Activated T-cell treated with anti-CD3 and anti-CD28 coated beads, Interleukin-2, amount 50 U/mL, for 72 hours (primary cell): ENCODE measurements around the gene CUL3. TPM values are rescaled to one million over a fixed set of nuclear protein-coding genes. Genes with fewer than 3 reads are reported as not detected.
"Not testable (repeated sequence)": the region's sequence is repeated elsewhere in the genome, so short reads cannot be mapped to it uniquely, and the experiment has no call there.

ENCODE experiments used
- ATAC-seq, 2 donors: fragments of 150-1000 bp; cut with Tn5 transposase; replicated peaks in 1 of 2; 2 replicates each; pipeline ENCODE4 v1.10.0; 2021; ENCODE audit warnings: moderate library complexity in 2 of 2, mild to moderate bottlenecking in 1 of 2
- DNase-seq, 2 donors: peaks; one replicate each; pipeline ENCODE4 v3.0.0; 2021 to 2022; ENCODE audit warnings: mixed read lengths in 1 of 2
- H3K27ac Mint-ChIP-seq: one replicate; pipeline ENCODE4 v1.8.0; 2022; ENCODE audit warnings: mild to moderate bottlenecking, moderate library complexity, mixed read lengths
- H3K27me3 Mint-ChIP-seq: one replicate; pipeline ENCODE4 v1.8.0; 2022; ENCODE audit warnings: low read depth, mixed read lengths
- H3K36me3 Mint-ChIP-seq, 2 donors: one replicate each; pipeline ENCODE4 v1.8.0; 2022; ENCODE audit warnings: mixed read lengths in 2 of 2, mild to moderate bottlenecking in 1 of 2; ENCODE audit not compliant: insufficient read depth in 2 of 2
- H3K4me1 Mint-ChIP-seq: one replicate; pipeline ENCODE4 v1.8.0; 2022; ENCODE audit warnings: low read depth, mixed read lengths
- H3K4me3 Mint-ChIP-seq, 2 donors: one replicate each; pipeline ENCODE4 v1.8.0; 2022; ENCODE audit warnings: mild to moderate bottlenecking in 2 of 2, mixed read lengths in 2 of 2, moderate library complexity in 2 of 2
- H3K9me3 Mint-ChIP-seq, 2 donors: one replicate each; pipeline ENCODE4 v1.8.0; 2022; ENCODE audit warnings: mixed read lengths in 2 of 2
- total RNA-seq, 2 donors: library from RNA; stranded (reverse); gene quantifications; one replicate each; pipeline ENCODE4 v1.2.3, GENCODE V29; 2022

The CUL3 gene
- 10 to 100 TPM; 61.4 to 68.5 TPM for total RNA-seq

- no peaks in the 10 kb centered on the region for H3K27me3 Mint-ChIP-seq
- peaks cover 6 to 10% of the 10 kb centered on the region in 2 donors for H3K36me3 Mint-ChIP-seq
- peak; percentile 85 to 86 for ATAC-seq
- H3K9me3 Mint-ChIP-seq, result no peaks in the 10 kb centered on the region
- H3K27ac Mint-ChIP-seq, result peak within 1 kb of the TSS; percentile 94
- DNase-seq, result peak; percentile 98 to 99
- H3K4me1 Mint-ChIP-seq, result peaks cover 37% of the 10 kb centered on the region
- H3K4me3 Mint-ChIP-seq, result peak within 1 kb of the TSS; percentile 98 to 99
Observed at GRCh38 chr2:224585211-224586088, at the start of gene CUL3. CUL3 (minus strand) TSS chr2:224585363; CDS start chr2:224585009, 354 bp downstream.

- ATAC-seq, result no peak
- H3K4me1 Mint-ChIP-seq, result no peaks in the 10 kb centered on the region
Observed at GRCh38 chr2:224630659-224631550, 45.7 kb upstream of the CUL3 start.

GRCh38 chr2:224628416-224628815 is 43.3 kb upstream of the CUL3 start:
- Mint-ChIP-seq H3K9me3 (no peaks in the 10 kb centered on the region), H3K27me3 (no peaks in the 10 kb centered on the region), H3K4me3 (no peak overlapping the region), H3K4me1 (no peaks in the 10 kb centered on the region), H3K27ac (no peak overlapping the region), H3K36me3 (no peaks in the 10 kb centered on the region)
- ATAC-seq (no peak), DNase-seq (no peak)

More at GRCh38 chr2:224630659-224631550, 45.7 kb upstream of the CUL3 start:
- no peaks in the 10 kb centered on the region for H3K27me3 Mint-ChIP-seq
- no peaks in the 10 kb centered on the region for H3K9me3 Mint-ChIP-seq
- no peaks in the 10 kb centered on the region for H3K36me3 Mint-ChIP-seq
- H3K27ac Mint-ChIP-seq, result no peak overlapping the region
- no peak for DNase-seq
- H3K4me3 Mint-ChIP-seq, result no peak overlapping the region

GRCh38 chr2:224626735-224627134 is 41.6 kb upstream of the CUL3 start:
- Mint-ChIP-seq H3K4me1 (no peaks in the 10 kb centered on the region), H3K9me3 (no peaks in the 10 kb centered on the region), H3K4me3 (no peak overlapping the region), H3K27me3 (no peaks in the 10 kb centered on the region), H3K27ac (no peak overlapping the region), H3K36me3 (no peaks in the 10 kb centered on the region)
- ATAC-seq (no peak), DNase-seq (no peak)

GRCh38 chr2:224613543-224614286 is 28.6 kb upstream of the CUL3 start:
- H3K27me3 Mint-ChIP-seq, result peaks cover 4% of the 10 kb centered on the region
- DNase-seq, result no peak
- no peaks in the 10 kb centered on the region for H3K4me1 Mint-ChIP-seq
- peaks cover 0 to 1% of the 10 kb centered on the region in 2 donors for H3K9me3 Mint-ChIP-seq
- no peak overlapping the region for H3K4me3 Mint-ChIP-seq
- ATAC-seq, result no peak
- H3K27ac Mint-ChIP-seq, result no peak overlapping the region
- no peaks in the 10 kb centered on the region for H3K36me3 Mint-ChIP-seq

- no peaks in the 10 kb centered on the region for H3K4me1 Mint-ChIP-seq
- H3K36me3 Mint-ChIP-seq, result no peaks in the 10 kb centered on the region
- H3K9me3 Mint-ChIP-seq, result no peaks in the 10 kb centered on the region
- no peak overlapping the region for H3K4me3 Mint-ChIP-seq
- no peak for DNase-seq
- peaks cover 4% of the 10 kb centered on the region for H3K27me3 Mint-ChIP-seq
- ATAC-seq, result no peak
- H3K27ac Mint-ChIP-seq, result no peak overlapping the region
Observed at GRCh38 chr2:224612578-224612977, 27.4 kb upstream of the CUL3 start.

GRCh38 chr2:224611938-224612337 is 26.8 kb upstream of the CUL3 start:
- no peak overlapping the region for H3K4me3 Mint-ChIP-seq
- H3K4me1 Mint-ChIP-seq, result no peaks in the 10 kb centered on the region
- ATAC-seq (no peak), DNase-seq (no peak)
- no peaks in the 10 kb centered on the region for H3K9me3 Mint-ChIP-seq
- peaks cover 4% of the 10 kb centered on the region for H3K27me3 Mint-ChIP-seq
- no peak overlapping the region for H3K27ac Mint-ChIP-seq
- no peaks in the 10 kb centered on the region for H3K36me3 Mint-ChIP-seq

- H3K36me3 Mint-ChIP-seq, result peaks cover 0 to under 1% of the 10 kb centered on the region in 2 donors
- DNase-seq (no peak), ATAC-seq (no peak)
- no peaks in the 10 kb centered on the region for H3K9me3 Mint-ChIP-seq
- no peak overlapping the region for H3K27ac Mint-ChIP-seq
- peaks cover 8% of the 10 kb centered on the region for H3K4me1 Mint-ChIP-seq
- no peak overlapping the region for H3K4me3 Mint-ChIP-seq
- H3K27me3 Mint-ChIP-seq, result no peaks in the 10 kb centered on the region
Observed at GRCh38 chr2:224608104-224608503, 22.9 kb upstream of the CUL3 start.

- H3K9me3 Mint-ChIP-seq, H3K4me3 Mint-ChIP-seq, H3K27me3 Mint-ChIP-seq, H3K36me3 Mint-ChIP-seq, H3K27ac Mint-ChIP-seq: not testable (repeated sequence)
- DNase-seq (peak in 1 of 2 donors; percentile 18), ATAC-seq (peak; percentile 70 to 74)
- peaks cover 23% of the 10 kb centered on the region for H3K4me1 Mint-ChIP-seq
Observed at GRCh38 chr2:224603746-224604500, 18.8 kb upstream of the CUL3 start.

- not testable (repeated sequence) for ATAC-seq, H3K27me3 Mint-ChIP-seq, H3K36me3 Mint-ChIP-seq, H3K9me3 Mint-ChIP-seq
- Mint-ChIP-seq H3K4me1 (peaks cover 23% of the 10 kb centered on the region), H3K4me3 (peak overlapping the region; percentile 80 to 83), H3K27ac (peak overlapping the region; percentile 13)
- peak in 1 of 2 donors; percentile 13 for DNase-seq
Observed at GRCh38 chr2:224602778-224603375, 17.7 kb upstream of the CUL3 start.

GRCh38 chr2:224601923-224602322 is 16.8 kb upstream of the CUL3 start:
- Mint-ChIP-seq H3K4me3 (peak overlapping the region; percentile 80 to 83), H3K27ac (peak overlapping the region; percentile 67), H3K4me1 (peaks cover 23% of the 10 kb centered on the region), H3K9me3 (no peaks in the 10 kb centered on the region), H3K36me3 (peaks cover 0 to 1% of the 10 kb centered on the region in 2 donors), H3K27me3 (peaks cover 6% of the 10 kb centered on the region)
- ATAC-seq, result peak; percentile 91 to 92
- DNase-seq, result no peak

- no peaks in the 10 kb centered on the region for H3K9me3 Mint-ChIP-seq
- no peak overlapping the region for H3K27ac Mint-ChIP-seq
- DNase-seq (no peak), ATAC-seq (no peak)
- H3K4me1 Mint-ChIP-seq, result peaks cover 18% of the 10 kb centered on the region
- no peak overlapping the region for H3K4me3 Mint-ChIP-seq
- H3K27me3 Mint-ChIP-seq, result peaks cover 6% of the 10 kb centered on the region
- peaks cover 0 to 1% of the 10 kb centered on the region in 2 donors for H3K36me3 Mint-ChIP-seq
Observed at GRCh38 chr2:224598678-224599077, 13.5 kb upstream of the CUL3 start.
